Trophoblast cell (in vitro differentiated cells and primary cell): ENCODE results near the gene TAT.
"Not testable (repeated sequence)": the region's sequence is repeated elsewhere in the genome, so short reads cannot be mapped to it uniquely, and the experiment has no call there.

Experiments
- DNase-seq, 2 donors: peaks; one replicate each; pipeline ENCODE4 v3.0.0-alpha.2; 2016
- H2AFZ ChIP-seq: 2 replicates; pipeline ENCODE4 v1.6.1; 2013; ENCODE audit warnings: low read length, moderate library complexity, mild to moderate bottlenecking; ENCODE audit not compliant: insufficient read depth, poor library complexity
- H2AK5ac ChIP-seq: 2 replicates; pipeline ENCODE4 v1.6.1; 2013; ENCODE audit warnings: mild to moderate bottlenecking, low read length
- H2BK120ac ChIP-seq: 2 replicates; pipeline ENCODE4 v1.6.1; 2013; ENCODE audit warnings: low read length, mild to moderate bottlenecking, moderate library complexity; ENCODE audit not compliant: insufficient read depth, poor library complexity
- H2BK12ac ChIP-seq: 2 replicates; pipeline ENCODE4 v1.6.1; 2013; ENCODE audit warnings: mild to moderate bottlenecking, low read length, moderate library complexity
- H2BK5ac ChIP-seq: 2 replicates; pipeline ENCODE4 v1.6.1; 2013; ENCODE audit warnings: low read length, low read depth, moderate library complexity, mild to moderate bottlenecking; ENCODE audit not compliant: poor library complexity
- H3K14ac ChIP-seq: 2 replicates; pipeline ENCODE4 v1.6.1; 2013; ENCODE audit warnings: mild to moderate bottlenecking, low read length
- H3K18ac ChIP-seq: 2 replicates; pipeline ENCODE4 v1.6.1; 2013; ENCODE audit warnings: mild to moderate bottlenecking, low read length
- H3K23ac ChIP-seq: 2 replicates; pipeline ENCODE4 v1.6.1; 2013; ENCODE audit warnings: low read length
- H3K27ac ChIP-seq: 2 replicates; pipeline ENCODE4 v1.5.1; 2013; ENCODE audit warnings: low read depth, mild to moderate bottlenecking, inconsistent platforms, low read length, moderate library complexity
- H3K27me3 ChIP-seq: 2 replicates; pipeline ENCODE4 v1.6.1; 2013; ENCODE audit warnings: inconsistent platforms, mild to moderate bottlenecking, low read length, moderate library complexity; ENCODE audit not compliant: insufficient read depth
- H3K36me3 ChIP-seq, 2 experiments: 1 replicate in 1 of 2; 2 replicates in 1 of 2; pipeline ENCODE4 v1.6.1; 2013; ENCODE audit warnings: low read length in 2 of 2, mild to moderate bottlenecking in 2 of 2, moderate library complexity in 1 of 2; ENCODE audit not compliant: insufficient read depth in 2 of 2, control insufficient read depth in 1 of 2
- H3K4ac ChIP-seq: 2 replicates; pipeline ENCODE4 v1.6.1; 2013; ENCODE audit warnings: low read depth, mild to moderate bottlenecking, low read length, moderate library complexity
- H3K4me1 ChIP-seq, 2 experiments: 1 replicate in 1 of 2; 2 replicates in 1 of 2; pipeline ENCODE4 v1.6.1; 2013; ENCODE audit warnings: low read length in 2 of 2, mild to moderate bottlenecking in 2 of 2, moderate library complexity in 1 of 2; ENCODE audit not compliant: insufficient read depth in 2 of 2, control insufficient read depth in 1 of 2
- H3K4me2 ChIP-seq: 2 replicates; pipeline ENCODE4 v1.6.1; 2013; ENCODE audit warnings: inconsistent platforms, mild to moderate bottlenecking, low read length, moderate library complexity
- H3K4me3 ChIP-seq: 2 replicates; pipeline ENCODE4 v1.5.1; 2013; ENCODE audit warnings: mild to moderate bottlenecking, low read depth, low read length, inconsistent platforms
- H3K79me1 ChIP-seq: one replicate; pipeline ENCODE4 v1.6.1; 2013; ENCODE audit warnings: low read length
- H3K79me2 ChIP-seq: 2 replicates; pipeline ENCODE4 v1.6.1; 2013; ENCODE audit warnings: low read length, mild to moderate bottlenecking; ENCODE audit not compliant: control insufficient read depth, insufficient read depth, poor library complexity
- H3K9ac ChIP-seq: 2 replicates; pipeline ENCODE4 v1.6.1; 2013; ENCODE audit warnings: mild to moderate bottlenecking, low read length
- H3K9me3 ChIP-seq: 2 replicates; pipeline ENCODE4 v1.6.1; 2013; ENCODE audit warnings: low read depth, mild to moderate bottlenecking, control low read depth, inconsistent platforms, low read length; ENCODE audit not compliant: insufficient read depth
- H4K12ac ChIP-seq: 2 replicates; pipeline ENCODE4 v1.6.1; 2013; ENCODE audit warnings: low read depth, mild to moderate bottlenecking, low read length, moderate library complexity
- H4K8ac ChIP-seq: 2 replicates; pipeline ENCODE4 v1.6.1; 2013; ENCODE audit warnings: low read depth, mild to moderate bottlenecking, low read length, moderate library complexity
- H4K91ac ChIP-seq: one replicate; pipeline ENCODE4 v1.6.1; 2013; ENCODE audit warnings: low read depth, mild to moderate bottlenecking, low read length, moderate library complexity
- WGBS: extraction: QIAGEN DNeasy Blood & Tissue Kit; methylation state at CpG from one replicate; pipeline ENCODE4 v1.1.7; 2013; ENCODE audit warnings: missing lambda C conversion rate; ENCODE audit not compliant: insufficient read length, insufficient coverage; ENCODE audit errors: extremely low coverage; 5-methylcytosine and 5-hydroxymethylcytosine counted together

The TAT gene

DNA sequence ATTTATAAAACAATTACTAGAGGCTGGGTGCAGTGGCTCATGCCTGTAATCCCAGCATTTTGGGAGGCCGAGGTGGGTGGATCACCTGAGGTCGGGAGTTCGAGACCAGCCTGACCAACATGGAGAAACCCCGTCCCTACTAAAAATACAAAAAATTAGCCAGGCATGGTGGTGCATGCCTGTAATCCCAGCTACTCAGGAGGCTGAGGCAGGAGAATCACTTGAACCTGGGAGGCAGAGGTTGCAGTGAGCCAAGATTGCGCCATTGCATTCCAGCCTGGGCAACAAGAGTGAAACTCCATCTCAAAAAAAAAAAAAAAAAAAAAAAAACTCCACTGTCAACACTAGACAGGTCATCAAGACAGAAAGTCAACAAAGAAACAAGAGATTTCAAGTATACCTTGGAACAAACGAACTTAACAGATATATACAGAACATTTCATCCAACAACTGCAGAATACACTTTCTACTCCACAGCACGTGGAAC lies 18.5 kb upstream of the TAT start:
- H3K79me2 ChIP-seq, H3K36me3 ChIP-seq, H3K4me1 ChIP-seq, H3K4ac ChIP-seq, H2BK12ac ChIP-seq, H4K12ac ChIP-seq, H2BK5ac ChIP-seq, H3K79me1 ChIP-seq, H4K8ac ChIP-seq, H3K27me3 ChIP-seq, H2AFZ ChIP-seq, H3K27ac ChIP-seq, H3K23ac ChIP-seq, H3K4me3 ChIP-seq, H3K9me3 ChIP-seq, H4K91ac ChIP-seq, H2AK5ac ChIP-seq, H3K9ac ChIP-seq, H3K4me2 ChIP-seq, DNase-seq, H3K14ac ChIP-seq, H2BK120ac ChIP-seq, H3K18ac ChIP-seq: not testable (repeated sequence)
- no CpG with 5 or more reads among the region's 7 CpGs for WGBS

DNA sequence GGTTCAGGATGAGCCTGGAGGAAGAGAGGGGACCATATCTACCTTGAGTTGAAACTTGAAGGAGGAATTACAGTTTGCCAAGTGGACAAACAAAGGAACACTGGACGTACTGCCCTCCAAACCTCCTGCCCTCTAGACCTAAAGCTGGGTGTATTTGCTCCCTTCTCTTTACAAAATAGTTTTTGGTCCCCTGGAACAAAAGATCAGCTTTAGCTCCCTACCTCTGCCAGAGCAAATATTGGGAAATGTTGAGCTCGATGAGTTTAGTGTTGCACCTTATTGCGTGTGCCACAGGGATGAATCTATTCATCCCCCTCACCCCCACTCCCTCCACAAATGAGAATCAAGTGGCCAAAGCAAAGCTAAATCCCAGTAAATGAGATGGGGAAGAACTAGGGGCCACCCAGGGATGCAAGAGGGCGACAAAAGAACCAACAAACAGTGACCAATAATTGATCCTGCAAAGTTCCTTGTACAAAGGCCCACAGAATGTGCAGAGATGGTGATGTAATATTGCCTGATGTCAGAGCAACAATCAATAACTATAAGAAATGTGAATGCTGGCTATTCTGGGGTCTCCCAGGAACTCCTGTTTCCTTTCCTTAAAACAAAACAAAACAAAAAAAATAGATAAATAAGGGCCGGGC lies 17.2 kb upstream of the TAT start:
- no peak overlapping the region for H4K12ac ChIP-seq
- no peak overlapping the region for H4K8ac ChIP-seq
- H3K4me3 ChIP-seq: no peak overlapping the region
- H3K27ac ChIP-seq: no peak overlapping the region
- no peak overlapping the region for H2BK12ac ChIP-seq
- no peaks in the 10 kb centered on the region for H3K79me1 ChIP-seq
- no CpG with 5 or more reads among the region's 5 CpGs for WGBS
- no peak overlapping the region for H2BK5ac ChIP-seq
- no peaks in the 10 kb centered on the region for H3K27me3 ChIP-seq
- no peak overlapping the region for H2AK5ac ChIP-seq
- no peak overlapping the region for H2AFZ ChIP-seq
- no peak overlapping the region for H2BK120ac ChIP-seq
- no peak overlapping the region for H3K18ac ChIP-seq
- H3K4me2 ChIP-seq: no peak overlapping the region
- no peak overlapping the region for H4K91ac ChIP-seq
- no peaks in the 10 kb centered on the region for H3K9me3 ChIP-seq
- no peak overlapping the region for H3K4ac ChIP-seq
- H3K4me1 ChIP-seq: no peaks in the 10 kb centered on the region
- H3K23ac ChIP-seq: no peak overlapping the region
- H3K36me3 ChIP-seq: no peaks in the 10 kb centered on the region
- no peak for DNase-seq
- no peak overlapping the region for H3K9ac ChIP-seq
- no peak overlapping the region for H3K14ac ChIP-seq
- H3K79me2 ChIP-seq: no peaks in the 10 kb centered on the region

DNA sequence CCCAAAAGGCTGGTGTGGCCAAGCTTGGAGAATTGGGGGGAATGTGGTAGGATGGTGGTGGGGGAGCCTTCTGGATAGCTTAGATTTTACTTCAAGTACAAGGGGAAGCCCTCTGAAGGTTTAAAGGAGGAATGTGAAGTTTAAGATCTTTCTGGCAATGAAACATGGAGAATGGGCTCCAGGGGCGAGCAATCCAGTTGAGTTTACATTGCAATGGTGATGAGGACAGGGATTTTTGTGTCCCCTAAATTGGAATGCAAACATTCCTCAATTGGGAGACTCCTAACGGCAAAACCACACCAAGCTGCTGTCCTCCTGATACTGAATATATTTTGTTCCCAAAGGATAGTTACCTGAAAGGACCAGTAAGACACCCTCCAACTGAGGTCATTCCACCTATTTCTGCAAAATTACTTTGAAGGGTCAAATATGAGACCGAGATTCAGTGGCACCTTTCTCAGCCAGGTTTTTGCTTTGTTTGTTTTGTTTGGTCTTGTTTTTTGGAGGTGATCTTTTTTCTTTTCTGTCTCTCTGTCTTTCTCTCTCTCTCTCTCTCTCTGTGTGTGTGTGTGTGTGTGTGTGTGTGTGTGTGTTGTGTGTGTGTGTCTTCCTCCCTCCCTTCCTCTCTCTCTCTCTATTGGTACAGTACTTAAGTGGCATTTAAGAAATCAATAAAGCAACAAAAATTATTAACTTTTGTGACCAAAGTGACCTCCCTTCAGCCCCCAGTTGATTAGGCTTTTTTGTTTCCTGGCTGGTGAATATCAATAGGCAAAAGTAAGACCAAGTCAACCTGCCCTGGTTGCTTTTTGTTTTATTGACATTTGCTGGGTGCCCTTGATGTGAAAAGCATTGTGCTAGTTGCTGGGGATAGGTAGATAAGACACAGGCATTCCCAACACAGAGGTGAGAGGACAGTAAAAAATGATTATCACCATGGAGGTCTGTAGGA lies 16.4 kb upstream of the TAT start:
- Histone ChIP-seq H4K91ac (no peak overlapping the region), H3K23ac (no peak overlapping the region), H3K4ac (no peak overlapping the region), H3K9ac (no peak overlapping the region), H2BK5ac (no peak overlapping the region), H3K9me3 (no peaks in the 10 kb centered on the region), H3K27ac (no peak overlapping the region), H3K79me1 (no peaks in the 10 kb centered on the region), H3K18ac (no peak overlapping the region), H4K8ac (no peak overlapping the region), H2AFZ (no peak overlapping the region), H3K4me1 (no peaks in the 10 kb centered on the region), H3K27me3 (no peaks in the 10 kb centered on the region), H4K12ac (no peak overlapping the region), H3K14ac (no peak overlapping the region), H3K36me3 (no peaks in the 10 kb centered on the region), H2BK120ac (no peak overlapping the region), H2BK12ac (no peak overlapping the region), H3K79me2 (no peaks in the 10 kb centered on the region), H2AK5ac (no peak overlapping the region), H3K4me2 (no peak overlapping the region), H3K4me3 (no peak overlapping the region)
- WGBS: no CpG with 5 or more reads among the region's 3 CpGs
- no peak for DNase-seq

DNA sequence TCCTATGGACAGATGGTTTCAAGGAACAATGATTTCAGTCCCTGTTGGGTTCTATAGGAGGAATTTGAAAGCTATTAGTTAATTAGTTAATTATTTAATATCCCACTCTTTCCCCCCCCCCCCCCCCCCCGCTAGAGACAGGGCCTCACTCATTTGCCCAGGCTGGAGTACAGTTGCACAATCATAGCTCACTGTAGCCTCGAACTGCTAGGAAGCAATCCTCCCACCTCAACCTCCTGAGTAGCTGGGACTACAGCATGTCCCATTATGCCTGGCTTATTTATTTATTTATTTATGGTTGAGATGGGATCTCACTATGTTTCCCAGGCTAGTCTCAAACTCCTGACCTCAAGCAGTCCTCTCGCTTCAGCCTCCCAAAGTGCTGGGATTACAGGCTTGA lies 15.0 kb upstream of the TAT start:
- Histone ChIP-seq H3K18ac (no peak overlapping the region), H3K4ac (no peak overlapping the region), H3K79me2 (no peaks in the 10 kb centered on the region), H2BK120ac (no peak overlapping the region), H4K12ac (no peak overlapping the region), H3K4me1 (no peaks in the 10 kb centered on the region), H3K79me1 (no peaks in the 10 kb centered on the region), H3K23ac (no peak overlapping the region), H3K4me2 (no peak overlapping the region), H3K27ac (no peak overlapping the region), H4K8ac (no peak overlapping the region), H3K14ac (no peak overlapping the region), H3K4me3 (no peak overlapping the region), H2BK12ac (no peak overlapping the region), H4K91ac (no peak overlapping the region), H3K27me3 (no peaks in the 10 kb centered on the region), H3K9me3 (no peaks in the 10 kb centered on the region), H3K36me3 (no peaks in the 10 kb centered on the region), H2AFZ (no peak overlapping the region), H3K9ac (no peak overlapping the region), H2BK5ac (no peak overlapping the region), H2AK5ac (no peak overlapping the region)
- WGBS: no CpG with 5 or more reads among the region's 3 CpGs
- DNase-seq: no peak
